Nephron progenitor cell (in vitro differentiated cells): ENCODE data around the gene ENC1.
"Not testable (repeated sequence)": the region's sequence is repeated elsewhere in the genome, so short reads cannot be mapped to it uniquely, and the experiment has no call there.

Experiments used
- DNase-seq: peaks from one replicate; pipeline ENCODE4 v3.0.0; 2021
- H3K27ac Mint-ChIP-seq: 2 replicates; pipeline ENCODE4 v1.8.0; 2021; ENCODE audit warnings: mild to moderate bottlenecking, moderate library complexity, mixed read lengths
- H3K27me3 Mint-ChIP-seq: 2 replicates; pipeline ENCODE4 v1.8.0; 2021; ENCODE audit warnings: mild to moderate bottlenecking, low read depth, mixed read lengths; ENCODE audit not compliant: poor library complexity
- H3K36me3 Mint-ChIP-seq: 2 replicates; pipeline ENCODE4 v1.8.0; 2021; ENCODE audit warnings: low read depth, mixed read lengths
- H3K4me1 Mint-ChIP-seq: 2 replicates; pipeline ENCODE4 v1.8.0; 2021; ENCODE audit warnings: mixed read lengths
- H3K4me3 Mint-ChIP-seq: 2 replicates; pipeline ENCODE4 v1.8.0; 2021; ENCODE audit warnings: mild to moderate bottlenecking, moderate library complexity, mixed read lengths
- H3K9me3 Mint-ChIP-seq: 2 replicates; pipeline ENCODE4 v1.8.0; 2021; ENCODE audit warnings: mild to moderate bottlenecking, moderate library complexity, mixed read lengths
- CTCF ChIP-seq: fragments of 200-600 bp; sonication (generic); IDR thresholded peaks from 2 replicates; pipeline ENCODE4 v1.5.0; 2021; ENCODE audit warnings: antibody characterized with exemption

ENC1 gene

GRCh38 chr5:74640450-74640953, at the start of gene ENC1:
Gene ENC1 (minus strand): TSS chr5:74640728. CDS start chr5:74636485, 4,243 bp downstream.
- Mint-ChIP-seq H3K9me3 (no peaks in the 10 kb centered on the region), H3K27ac (peak within 1 kb of the TSS; percentile 97), H3K36me3 (peaks cover 24% of the 10 kb centered on the region), H3K27me3 (peaks cover 10% of the 10 kb centered on the region), H3K4me3 (peak within 1 kb of the TSS; percentile 96), H3K4me1 (peaks cover 60% of the 10 kb centered on the region)
- peak; percentile 37 for TF ChIP-seq CTCF
- peak; percentile 90 for DNase-seq

GRCh38 chr5:74686962-74687751, 46.6 kb upstream of the ENC1 start:
- H3K9me3 Mint-ChIP-seq, result no peaks in the 10 kb centered on the region
- H3K27me3 Mint-ChIP-seq, result peaks cover 11% of the 10 kb centered on the region
- DNase-seq, result no peak
- H3K4me3 Mint-ChIP-seq, result no peak overlapping the region
- no peaks in the 10 kb centered on the region for H3K36me3 Mint-ChIP-seq
- H3K27ac Mint-ChIP-seq, result no peak overlapping the region
- TF ChIP-seq CTCF, result no peak
- H3K4me1 Mint-ChIP-seq, result peaks cover 23% of the 10 kb centered on the region

GRCh38 chr5:74685979-74686631, 45.6 kb upstream of the ENC1 start:
- Mint-ChIP-seq H3K27me3 (peaks cover 11% of the 10 kb centered on the region), H3K4me3 (peak overlapping the region; percentile 82), H3K9me3 (no peaks in the 10 kb centered on the region), H3K4me1 (peaks cover 23% of the 10 kb centered on the region), H3K27ac (no peak overlapping the region), H3K36me3 (no peaks in the 10 kb centered on the region)
- no peak for DNase-seq
- no peak for TF ChIP-seq CTCF

GRCh38 chr5:74684900-74685851, 44.6 kb upstream of the ENC1 start, which contains the start of gene HEXB:
Gene HEXB (plus strand): TSS chr5:74685233. CDS start chr5:74685261, 28 bp downstream.
- DNase-seq, result peak; percentile 85
- Mint-ChIP-seq H3K27me3 (peaks cover 11% of the 10 kb centered on the region), H3K4me1 (peaks cover 23% of the 10 kb centered on the region), H3K36me3 (no peaks in the 10 kb centered on the region), H3K27ac (no peak within 1 kb of the TSS), H3K9me3 (no peaks in the 10 kb centered on the region), H3K4me3 (peak within 1 kb of the TSS; percentile 82)
- TF ChIP-seq CTCF, result no peak

GRCh38 chr5:74679966-74680365, 39.4 kb upstream of the ENC1 start:
- H3K36me3 Mint-ChIP-seq, result no peaks in the 10 kb centered on the region
- no peak for DNase-seq
- peaks cover 10% of the 10 kb centered on the region for H3K27me3 Mint-ChIP-seq

GRCh38 chr5:74679300-74679699, 38.8 kb upstream of the ENC1 start:
- not testable (repeated sequence) for H3K9me3 Mint-ChIP-seq, H3K27me3 Mint-ChIP-seq, H3K36me3 Mint-ChIP-seq, H3K27ac Mint-ChIP-seq, DNase-seq, H3K4me3 Mint-ChIP-seq, H3K4me1 Mint-ChIP-seq

More at GRCh38 chr5:74679966-74680365, 39.4 kb upstream of the ENC1 start:
- Mint-ChIP-seq H3K27ac (no peak overlapping the region), H3K4me1 (no peaks in the 10 kb centered on the region), H3K4me3 (no peak overlapping the region), H3K9me3 (no peaks in the 10 kb centered on the region)
- TF ChIP-seq CTCF, result no peak

- H3K4me1 Mint-ChIP-seq, DNase-seq, H3K4me3 Mint-ChIP-seq, H3K27ac Mint-ChIP-seq, H3K9me3 Mint-ChIP-seq, H3K27me3 Mint-ChIP-seq, H3K36me3 Mint-ChIP-seq: not testable (repeated sequence)
Observed at GRCh38 chr5:74678123-74678522, 37.6 kb upstream of the ENC1 start.

- H3K27me3 Mint-ChIP-seq, H3K9me3 Mint-ChIP-seq, H3K36me3 Mint-ChIP-seq: not testable (repeated sequence)
Observed at GRCh38 chr5:74676466-74676865, 35.9 kb upstream of the ENC1 start.

More at GRCh38 chr5:74676466-74676865, 35.9 kb upstream of the ENC1 start:
- not testable (repeated sequence) for H3K4me3 Mint-ChIP-seq, DNase-seq, H3K27ac Mint-ChIP-seq
- peaks cover 16% of the 10 kb centered on the region for H3K4me1 Mint-ChIP-seq
